Measurements from ENCODE around the gene ZNG1B.
"Not testable (repeated sequence)": the region's sequence is repeated elsewhere in the genome, so short reads cannot be mapped to it uniquely, and the experiment has no call there.

Gene ZNG1B

GRCh38 chr2:113503094-113504042, 65.9 kb downstream of the ZNG1B start:
- not testable (repeated sequence) for DNase-seq (ENCODE audit: low spot score)

- DNase-seq (ENCODE audit: low spot score), result not testable (repeated sequence)
These were observed 66.6 kb downstream of the ZNG1B start for GRCh38 chr2:113504081-113504480.

- DNase-seq (ENCODE audit: low spot score), result not testable (repeated sequence)
These were observed 70.1 kb downstream of the ZNG1B start for GRCh38 chr2:113507394-113508140.

- not testable (repeated sequence) for DNase-seq (ENCODE audit: low spot score)
These were observed 70.7 kb downstream of the ZNG1B start for GRCh38 chr2:113508187-113508586.

GRCh38 chr2:113510913-113511312, 73.4 kb downstream of the ZNG1B start:
- not testable (repeated sequence) for DNase-seq (ENCODE audit: low spot score)

- DNase-seq (ENCODE audit: low spot score), result not testable (repeated sequence)
These were observed 74.4 kb downstream of the ZNG1B start for GRCh38 chr2:113511859-113512258.

- DNase-seq (ENCODE audit: low spot score), result not testable (repeated sequence)
These were observed 78.0 kb downstream of the ZNG1B start for GRCh38 chr2:113515457-113515856.

- not testable (repeated sequence) for DNase-seq (ENCODE audit: low spot score)
These were observed 78.5 kb downstream of the ZNG1B start for GRCh38 chr2:113515995-113516394.

GRCh38 chr2:113517025-113517424, 79.5 kb downstream of the ZNG1B start:
- not testable (repeated sequence) for DNase-seq (ENCODE audit: low spot score)

GRCh38 chr2:113520837-113521236, 83.3 kb downstream of the ZNG1B start:
- DNase-seq (ENCODE audit: low spot score), result not testable (repeated sequence)

GRCh38 chr2:113521492-113521891, 84.0 kb downstream of the ZNG1B start:
- not testable (repeated sequence) for DNase-seq (ENCODE audit: low spot score)

GRCh38 chr2:113524986-113525385, 87.5 kb downstream of the ZNG1B start:
- DNase-seq (ENCODE audit: low spot score), result not testable (repeated sequence)

- DNase-seq (ENCODE audit: low spot score), result not testable (repeated sequence)
These were observed 90.0 kb downstream of the ZNG1B start for GRCh38 chr2:113527350-113528045.

GRCh38 chr2:113528126-113528525, 90.6 kb downstream of the ZNG1B start:
- not testable (repeated sequence) for DNase-seq (ENCODE audit: low spot score)

GRCh38 chr2:113528904-113529303, 91.4 kb downstream of the ZNG1B start:
- not testable (repeated sequence) for DNase-seq (ENCODE audit: low spot score)

GRCh38 chr2:113532991-113533390, 95.5 kb downstream of the ZNG1B start:
- DNase-seq (ENCODE audit: low spot score), result not testable (repeated sequence)

- not testable (repeated sequence) for DNase-seq (ENCODE audit: low spot score)
These were observed 99.1 kb downstream of the ZNG1B start for GRCh38 chr2:113536573-113536972.

- not testable (repeated sequence) for DNase-seq (ENCODE audit: low spot score)
These were observed 103.3 kb downstream of the ZNG1B start for GRCh38 chr2:113540834-113541203.

- not testable (repeated sequence) for DNase-seq (ENCODE audit: low spot score)
These were observed 103.9 kb downstream of the ZNG1B start for GRCh38 chr2:113541204-113541975.

GRCh38 chr2:113541976-113542485, 104.5 kb downstream of the ZNG1B start:
- not testable (repeated sequence) for DNase-seq (ENCODE audit: low spot score)

GRCh38 chr2:113542529-113542928, 105.0 kb downstream of the ZNG1B start:
- not testable (repeated sequence) for DNase-seq (ENCODE audit: low spot score)
